ENCODE data around the gene USH2A.

Gene USH2A

DNA sequence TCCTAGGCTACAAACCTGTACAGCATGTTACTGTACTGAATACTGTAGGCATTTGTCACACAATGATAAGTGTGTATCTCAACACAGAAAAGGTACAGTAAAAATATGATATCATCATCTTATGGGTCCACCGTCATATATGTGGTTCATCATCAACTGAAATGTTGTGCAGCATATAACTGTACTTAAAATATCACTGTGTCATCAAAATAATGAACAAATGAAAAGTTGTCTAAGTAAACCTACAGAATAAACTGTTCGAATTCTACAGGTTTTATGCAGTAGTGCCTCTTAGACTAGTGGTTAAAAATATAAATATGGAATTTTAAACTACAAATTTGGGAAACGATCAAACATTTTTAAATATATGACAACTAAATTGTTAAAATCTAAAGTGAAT, 527.4 kb downstream of the USH2A start:
- Histone ChIP-seq H4K8ac (ENCODE audit: low read depth, low read length) (no peak overlapping the region), H2AK5ac (ENCODE audit: low read depth, low read length) (no peak overlapping the region), H2BK15ac (ENCODE audit: low read length) (no peak overlapping the region), H3K27ac (replicated peaks; ENCODE audit: low read length) (no peak overlapping the region), H2BK12ac (ENCODE audit: low read length) (no peak overlapping the region), H3K4me1 (ENCODE audit: control insufficient read depth in 2 of 2, insufficient read depth in 1 of 2, low read depth in 1 of 2, low read length in 2 of 2) (no peaks in the 10 kb centered on the region), H3K4me3 (ENCODE audit: low read length in 2 of 2) (no peak overlapping the region), H3K9ac (ENCODE audit: low read depth, low read length, poor library complexity) (no peak overlapping the region), H4K91ac (ENCODE audit: low read depth, low read length, poor library complexity) (no peak overlapping the region), H3K18ac (ENCODE audit: low read length) (no peak overlapping the region), H3K4ac (ENCODE audit: low read length) (no peak overlapping the region), H3K14ac (ENCODE audit: low read length) (no peak overlapping the region), H3K4me2 (ENCODE audit: insufficient read depth, low read length, poor library complexity, severe bottlenecking) (no peak overlapping the region), H3K9me3 (replicated peaks in 1 of 2; ENCODE audit: control insufficient read depth in 2 of 2, insufficient read depth in 1 of 2, low read depth in 1 of 2, low read length in 2 of 2) (no peaks in the 10 kb centered on the region), H2BK120ac (ENCODE audit: low read depth, low read length) (no peak overlapping the region), H3K36me3 (replicated peaks in 1 of 2; ENCODE audit: control insufficient read depth in 2 of 2, insufficient read depth in 2 of 2, low read length in 2 of 2) (no peaks in the 10 kb centered on the region), H3K27me3 (ENCODE audit: control insufficient read depth in 3 of 3, insufficient read depth in 3 of 3, low read depth in 1 of 3, low read length in 3 of 3) (no peaks in the 10 kb centered on the region), H3K79me1 (ENCODE audit: low read depth, low read length) (no peaks in the 10 kb centered on the region), H2AFZ (ENCODE audit: low read length) (no peak overlapping the region), H2BK5ac (ENCODE audit: low read length) (no peak overlapping the region), H3K23ac (ENCODE audit: low read depth, low read length, poor library complexity) (no peak overlapping the region)
- WGBS, 2 donors (ENCODE audit: extremely low coverage in 2 of 2, insufficient read length in 2 of 2, insufficient replicate concordance in 1 of 2): no CpG with 5 or more reads among the region's 3 CpGs
- no peak for DNase-seq (ENCODE audit: low spot score)

DNA sequence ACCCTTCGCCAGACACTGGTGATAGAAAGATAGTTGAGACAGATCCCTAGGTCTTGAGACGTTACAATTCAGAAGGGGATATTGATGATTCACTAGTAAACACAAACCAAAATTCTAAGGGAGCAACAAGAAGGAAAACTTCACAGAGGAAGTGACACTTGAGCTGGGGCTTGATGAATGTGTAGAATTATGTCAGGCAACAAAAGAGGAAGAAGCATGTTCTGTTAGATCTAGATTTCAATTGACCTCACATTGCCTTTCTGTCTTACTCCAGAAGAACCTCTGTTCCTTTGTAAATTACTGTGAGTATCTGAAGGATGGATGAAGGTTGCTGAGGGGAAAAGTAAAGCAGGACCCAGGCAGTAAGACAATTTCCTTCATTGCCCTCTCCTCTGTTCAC, 528.0 kb downstream of the USH2A start:
- H4K91ac ChIP-seq (ENCODE audit: low read depth, low read length, poor library complexity): no peak overlapping the region
- no peak overlapping the region for H3K4me2 ChIP-seq (ENCODE audit: insufficient read depth, low read length, poor library complexity, severe bottlenecking)
- no CpG with 5 or more reads among the region's 2 CpGs for WGBS, 2 donors (ENCODE audit: extremely low coverage in 2 of 2, insufficient read length in 2 of 2, insufficient replicate concordance in 1 of 2)

DNA sequence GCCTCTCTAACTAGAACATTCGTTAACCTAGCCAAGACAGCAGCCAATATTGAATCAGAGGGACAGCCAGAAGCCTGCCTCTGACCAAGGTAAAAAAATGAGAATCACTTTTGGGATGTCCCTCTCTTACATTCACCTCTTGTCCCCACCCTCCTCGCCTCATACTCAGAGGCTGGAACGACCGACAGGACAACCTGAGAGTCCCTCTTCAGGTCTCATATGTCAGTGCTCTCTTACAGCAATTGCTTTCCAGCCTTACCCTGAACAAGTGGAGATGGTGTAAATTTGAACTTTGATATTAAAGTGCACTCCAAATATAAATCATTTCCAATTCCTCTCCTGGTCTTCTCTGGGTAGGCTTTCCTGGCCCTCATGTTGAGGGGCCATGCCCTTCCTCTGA, 528.6 kb downstream of the USH2A start:
- Histone ChIP-seq H2AFZ (ENCODE audit: low read length) (no peak overlapping the region), H4K91ac (ENCODE audit: low read depth, low read length, poor library complexity) (no peak overlapping the region), H3K23ac (ENCODE audit: low read depth, low read length, poor library complexity) (no peak overlapping the region), H4K8ac (ENCODE audit: low read depth, low read length) (no peak overlapping the region), H2BK12ac (ENCODE audit: low read length) (no peak overlapping the region), H3K27ac (replicated peaks; ENCODE audit: low read length) (no peak overlapping the region), H3K4me3 (ENCODE audit: low read length in 2 of 2) (no peak overlapping the region), H3K36me3 (replicated peaks in 1 of 2; ENCODE audit: control insufficient read depth in 2 of 2, insufficient read depth in 2 of 2, low read length in 2 of 2) (no peaks in the 10 kb centered on the region), H2BK120ac (ENCODE audit: low read depth, low read length) (no peak overlapping the region), H3K14ac (ENCODE audit: low read length) (no peak overlapping the region), H3K27me3 (ENCODE audit: control insufficient read depth in 3 of 3, insufficient read depth in 3 of 3, low read depth in 1 of 3, low read length in 3 of 3) (no peaks in the 10 kb centered on the region), H2BK5ac (ENCODE audit: low read length) (no peak overlapping the region), H3K4me2 (ENCODE audit: insufficient read depth, low read length, poor library complexity, severe bottlenecking) (no peak overlapping the region), H3K9ac (ENCODE audit: low read depth, low read length, poor library complexity) (no peak overlapping the region), H3K18ac (ENCODE audit: low read length) (no peak overlapping the region), H2AK5ac (ENCODE audit: low read depth, low read length) (no peak overlapping the region), H3K9me3 (replicated peaks in 1 of 2; ENCODE audit: control insufficient read depth in 2 of 2, insufficient read depth in 1 of 2, low read depth in 1 of 2, low read length in 2 of 2) (no peaks in the 10 kb centered on the region), H3K4me1 (ENCODE audit: control insufficient read depth in 2 of 2, insufficient read depth in 1 of 2, low read depth in 1 of 2, low read length in 2 of 2) (no peaks in the 10 kb centered on the region), H2BK15ac (ENCODE audit: low read length) (no peak overlapping the region), H3K79me1 (ENCODE audit: low read depth, low read length) (no peaks in the 10 kb centered on the region), H3K4ac (ENCODE audit: low read length) (no peak overlapping the region)
- no CpG with 5 or more reads among the region's 4 CpGs for WGBS, 2 donors (ENCODE audit: extremely low coverage in 2 of 2, insufficient read length in 2 of 2, insufficient replicate concordance in 1 of 2)
- no peak for DNase-seq (ENCODE audit: low spot score)

More for the DNA sequence above, 528.0 kb downstream of the USH2A start:
- no peak overlapping the region for H3K14ac ChIP-seq (ENCODE audit: low read length)
- no peak overlapping the region for H3K18ac ChIP-seq (ENCODE audit: low read length)
- H4K8ac ChIP-seq (ENCODE audit: low read depth, low read length): no peak overlapping the region
- no peaks in the 10 kb centered on the region for H3K27me3 ChIP-seq (ENCODE audit: control insufficient read depth in 3 of 3, insufficient read depth in 3 of 3, low read depth in 1 of 3, low read length in 3 of 3)
- no peaks in the 10 kb centered on the region for H3K36me3 ChIP-seq (replicated peaks in 1 of 2; ENCODE audit: control insufficient read depth in 2 of 2, insufficient read depth in 2 of 2, low read length in 2 of 2)
- no peak overlapping the region for H2BK5ac ChIP-seq (ENCODE audit: low read length)
- no peak overlapping the region for H2BK12ac ChIP-seq (ENCODE audit: low read length)
- no peaks in the 10 kb centered on the region for H3K4me1 ChIP-seq (ENCODE audit: control insufficient read depth in 2 of 2, insufficient read depth in 1 of 2, low read depth in 1 of 2, low read length in 2 of 2)
- no peak overlapping the region for H3K4me3 ChIP-seq (ENCODE audit: low read length in 2 of 2)
- no peak overlapping the region for H3K4ac ChIP-seq (ENCODE audit: low read length)
- no peak overlapping the region for H2AFZ ChIP-seq (ENCODE audit: low read length)
- no peak overlapping the region for H3K23ac ChIP-seq (ENCODE audit: low read depth, low read length, poor library complexity)
- no peaks in the 10 kb centered on the region for H3K79me1 ChIP-seq (ENCODE audit: low read depth, low read length)
- H2BK15ac ChIP-seq (ENCODE audit: low read length): no peak overlapping the region
- DNase-seq (ENCODE audit: low spot score): no peak
- H2AK5ac ChIP-seq (ENCODE audit: low read depth, low read length): no peak overlapping the region
- no peak overlapping the region for H3K27ac ChIP-seq (replicated peaks; ENCODE audit: low read length)
- H3K9ac ChIP-seq (ENCODE audit: low read depth, low read length, poor library complexity): no peak overlapping the region
- no peak overlapping the region for H2BK120ac ChIP-seq (ENCODE audit: low read depth, low read length)
- H3K9me3 ChIP-seq (replicated peaks in 1 of 2; ENCODE audit: control insufficient read depth in 2 of 2, insufficient read depth in 1 of 2, low read depth in 1 of 2, low read length in 2 of 2): no peaks in the 10 kb centered on the region

DNA sequence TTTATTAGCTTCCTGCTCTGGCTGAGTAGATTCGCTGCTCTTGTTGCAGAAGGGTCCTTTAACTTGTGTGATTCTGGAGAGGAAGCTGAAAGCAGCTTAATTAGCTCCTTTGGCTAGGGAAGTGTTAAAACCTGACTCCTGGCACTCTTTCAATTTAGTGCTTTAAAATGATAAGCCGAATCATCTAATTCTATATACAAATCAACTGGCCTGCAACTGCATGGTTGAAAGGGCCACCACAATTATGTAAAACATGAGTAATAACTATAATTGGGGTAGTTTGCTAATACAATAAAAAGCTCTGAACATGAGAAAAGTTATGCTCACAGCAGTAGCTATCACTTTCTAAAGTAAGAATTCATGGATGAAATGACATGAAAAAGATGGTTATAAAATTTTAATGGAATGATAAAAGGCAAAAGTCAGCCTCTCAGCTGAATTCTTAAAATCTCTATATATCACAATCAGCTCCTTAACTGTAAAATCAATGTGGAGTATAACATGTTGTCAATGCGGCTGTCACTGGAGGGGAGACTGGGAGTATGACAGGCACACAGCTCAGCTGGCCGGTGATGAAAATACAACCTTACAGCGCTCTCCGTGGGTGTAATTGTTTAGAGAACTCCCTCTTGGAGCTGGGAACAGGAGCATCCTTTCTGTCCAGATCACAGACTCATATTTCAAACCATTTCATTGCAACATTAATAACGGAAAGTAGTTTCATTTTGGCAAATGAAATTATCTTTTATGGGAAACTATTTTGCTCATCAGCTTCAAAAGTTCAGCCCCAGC, 531.8 kb downstream of the USH2A start:
- H3K4me3 ChIP-seq (ENCODE audit: low read length in 2 of 2): no peak overlapping the region
- H3K9ac ChIP-seq (ENCODE audit: low read depth, low read length, poor library complexity): no peak overlapping the region
- no peak overlapping the region for H4K8ac ChIP-seq (ENCODE audit: low read depth, low read length)
- no peak overlapping the region for H3K14ac ChIP-seq (ENCODE audit: low read length)
- H2BK12ac ChIP-seq (ENCODE audit: low read length): no peak overlapping the region
- no peak overlapping the region for H3K4me2 ChIP-seq (ENCODE audit: insufficient read depth, low read length, poor library complexity, severe bottlenecking)
- H2BK120ac ChIP-seq (ENCODE audit: low read depth, low read length): no peak overlapping the region
- H4K91ac ChIP-seq (ENCODE audit: low read depth, low read length, poor library complexity): no peak overlapping the region
- no CpG with 5 or more reads among the region's 7 CpGs for WGBS, 2 donors (ENCODE audit: extremely low coverage in 2 of 2, insufficient read length in 2 of 2, insufficient replicate concordance in 1 of 2)
- H3K27ac ChIP-seq (replicated peaks; ENCODE audit: low read length): no peak overlapping the region
- no peak for DNase-seq (ENCODE audit: low spot score)
- H2BK15ac ChIP-seq (ENCODE audit: low read length): no peak overlapping the region
- H3K4me1 ChIP-seq (ENCODE audit: control insufficient read depth in 2 of 2, insufficient read depth in 1 of 2, low read depth in 1 of 2, low read length in 2 of 2): no peaks in the 10 kb centered on the region
- no peaks in the 10 kb centered on the region for H3K36me3 ChIP-seq (replicated peaks in 1 of 2; ENCODE audit: control insufficient read depth in 2 of 2, insufficient read depth in 2 of 2, low read length in 2 of 2)
- no peak overlapping the region for H3K18ac ChIP-seq (ENCODE audit: low read length)
- no peak overlapping the region for H2AFZ ChIP-seq (ENCODE audit: low read length)
- no peaks in the 10 kb centered on the region for H3K9me3 ChIP-seq (replicated peaks in 1 of 2; ENCODE audit: control insufficient read depth in 2 of 2, insufficient read depth in 1 of 2, low read depth in 1 of 2, low read length in 2 of 2)
- H3K79me1 ChIP-seq (ENCODE audit: low read depth, low read length): no peaks in the 10 kb centered on the region
- no peak overlapping the region for H2BK5ac ChIP-seq (ENCODE audit: low read length)
- no peak overlapping the region for H3K23ac ChIP-seq (ENCODE audit: low read depth, low read length, poor library complexity)
- H2AK5ac ChIP-seq (ENCODE audit: low read depth, low read length): no peak overlapping the region
- no peak overlapping the region for H3K4ac ChIP-seq (ENCODE audit: low read length)
- no peaks in the 10 kb centered on the region for H3K27me3 ChIP-seq (ENCODE audit: control insufficient read depth in 3 of 3, insufficient read depth in 3 of 3, low read depth in 1 of 3, low read length in 3 of 3)

All from neuronal stem cell (in vitro differentiated cells).